NOMO-1 treated with DMSO at 0.1 percent for 48 hours (cell line): ENCODE results near the gene PLEKHN1.
A peak's percentile ranks its signal among the peaks of the same experiment; 100 is the strongest.

ENCODE experiments used
- DNase-seq: peaks from one replicate; lab custom pipeline; 2025; ENCODE audit not compliant: unreplicated experiment; lab: John Stamatoyannopoulos, UW

The PLEKHN1 gene, protein sequence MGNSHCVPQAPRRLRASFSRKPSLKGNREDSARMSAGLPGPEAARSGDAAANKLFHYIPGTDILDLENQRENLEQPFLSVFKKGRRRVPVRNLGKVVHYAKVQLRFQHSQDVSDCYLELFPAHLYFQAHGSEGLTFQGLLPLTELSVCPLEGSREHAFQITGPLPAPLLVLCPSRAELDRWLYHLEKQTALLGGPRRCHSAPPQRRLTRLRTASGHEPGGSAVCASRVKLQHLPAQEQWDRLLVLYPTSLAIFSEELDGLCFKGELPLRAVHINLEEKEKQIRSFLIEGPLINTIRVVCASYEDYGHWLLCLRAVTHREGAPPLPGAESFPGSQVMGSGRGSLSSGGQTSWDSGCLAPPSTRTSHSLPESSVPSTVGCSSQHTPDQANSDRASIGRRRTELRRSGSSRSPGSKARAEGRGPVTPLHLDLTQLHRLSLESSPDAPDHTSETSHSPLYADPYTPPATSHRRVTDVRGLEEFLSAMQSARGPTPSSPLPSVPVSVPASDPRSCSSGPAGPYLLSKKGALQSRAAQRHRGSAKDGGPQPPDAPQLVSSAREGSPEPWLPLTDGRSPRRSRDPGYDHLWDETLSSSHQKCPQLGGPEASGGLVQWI

GRCh38 chr1:966135-966703 is at the start of gene PLEKHN1:
TSS of gene PLEKHN1 (plus strand) at chr1:966482. CDS start at chr1:966532, 50 bp downstream.
- DNase-seq, result no peak

DNA sequence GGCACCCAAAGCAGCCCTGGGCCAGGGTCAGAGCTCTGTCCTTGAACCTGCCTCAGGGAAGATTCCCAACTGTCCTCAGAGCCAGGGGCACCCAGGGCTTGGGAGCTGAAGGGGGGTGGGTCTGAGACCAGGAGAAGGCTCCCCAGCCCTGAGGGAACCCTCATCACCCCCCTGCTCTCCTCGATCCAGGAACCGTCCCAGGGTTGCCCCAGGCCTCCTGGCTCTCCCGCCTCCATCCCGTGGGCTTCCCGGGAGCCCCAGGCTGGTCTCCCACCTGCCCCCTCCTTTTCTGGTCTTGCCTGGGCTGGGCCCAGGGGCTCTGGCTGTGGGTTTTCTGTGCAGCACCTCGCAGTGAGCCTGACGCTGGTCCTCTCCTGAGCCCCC is 49.2 kb upstream of the PLEKHN1 start:
- no peak for DNase-seq

DNA sequence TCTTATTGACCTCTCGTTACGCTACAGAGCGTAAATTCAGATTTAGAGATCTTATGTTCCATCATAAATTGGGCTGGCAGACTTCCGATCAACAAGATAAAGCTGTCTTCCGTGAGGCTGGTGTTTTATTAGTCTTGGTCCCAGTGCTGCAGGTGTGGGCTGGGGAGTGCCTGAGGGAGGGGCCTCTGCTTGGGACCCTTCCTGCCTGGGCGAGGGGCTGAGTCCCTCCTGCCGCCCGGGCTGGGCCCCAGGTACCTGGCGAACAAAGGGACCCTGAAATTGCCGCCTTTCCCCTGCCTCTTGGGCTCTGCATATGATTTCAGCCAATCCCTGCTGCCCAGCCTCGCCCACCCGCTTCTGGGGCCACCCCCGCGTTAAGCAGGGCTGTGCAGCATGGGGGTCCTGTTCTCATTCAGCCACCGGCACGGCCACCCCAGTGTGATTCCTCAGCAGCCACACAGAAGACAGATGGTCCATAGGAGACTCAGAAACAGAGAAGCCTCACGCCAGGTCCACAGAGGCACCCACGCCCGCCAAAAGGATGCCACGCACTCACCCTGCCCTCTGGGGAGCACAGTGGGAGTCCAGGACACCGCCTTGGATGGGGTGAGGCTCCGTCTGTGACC is 48.7 kb upstream of the PLEKHN1 start:
- no peak for DNase-seq

DNA sequence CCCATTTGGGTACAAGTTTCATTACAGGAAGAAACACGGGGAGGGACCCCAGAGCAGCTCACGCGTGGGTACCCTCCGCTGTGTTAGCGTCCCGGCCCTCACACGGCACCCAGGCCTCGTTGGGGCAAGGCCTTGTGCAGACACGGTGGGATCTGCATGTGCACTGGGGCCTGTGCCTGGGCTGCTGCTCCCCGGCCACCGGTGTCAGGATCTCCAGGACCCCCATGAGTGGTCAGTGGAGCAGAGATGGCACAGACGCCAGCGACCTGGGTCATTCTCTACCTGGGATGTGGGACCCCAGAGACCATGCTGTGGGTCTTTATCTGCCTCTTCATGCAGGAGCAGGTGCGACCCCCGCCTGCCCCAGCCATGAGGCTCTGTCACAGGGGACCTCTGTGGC is 47.9 kb upstream of the PLEKHN1 start:
- DNase-seq, result no peak

GRCh38 chr1:918843-919242 is 47.4 kb upstream of the PLEKHN1 start:
- DNase-seq, result no peak

GRCh38 chr1:919271-919872 is 46.9 kb upstream of the PLEKHN1 start:
- DNase-seq, result no peak

DNA sequence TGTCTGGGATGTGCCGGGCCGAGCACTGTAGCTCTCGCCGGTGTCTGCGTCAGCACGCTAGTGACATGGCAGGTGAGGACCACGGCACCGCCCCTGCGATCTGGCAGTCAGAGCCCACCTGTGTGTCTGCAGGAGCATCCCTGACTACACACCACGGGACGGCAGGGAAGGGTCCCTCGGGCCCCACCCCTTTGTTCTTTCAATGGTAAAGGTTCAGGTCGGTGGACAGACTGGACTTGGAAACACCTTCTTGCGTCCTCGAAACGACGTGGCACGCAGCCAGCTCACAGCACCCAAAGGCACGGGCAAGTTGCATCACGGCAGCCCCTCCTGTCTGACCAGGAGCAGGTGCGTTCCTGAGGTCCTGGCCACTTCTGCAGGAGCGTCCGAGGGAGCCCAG is 46.3 kb upstream of the PLEKHN1 start:
- no peak for DNase-seq

DNA sequence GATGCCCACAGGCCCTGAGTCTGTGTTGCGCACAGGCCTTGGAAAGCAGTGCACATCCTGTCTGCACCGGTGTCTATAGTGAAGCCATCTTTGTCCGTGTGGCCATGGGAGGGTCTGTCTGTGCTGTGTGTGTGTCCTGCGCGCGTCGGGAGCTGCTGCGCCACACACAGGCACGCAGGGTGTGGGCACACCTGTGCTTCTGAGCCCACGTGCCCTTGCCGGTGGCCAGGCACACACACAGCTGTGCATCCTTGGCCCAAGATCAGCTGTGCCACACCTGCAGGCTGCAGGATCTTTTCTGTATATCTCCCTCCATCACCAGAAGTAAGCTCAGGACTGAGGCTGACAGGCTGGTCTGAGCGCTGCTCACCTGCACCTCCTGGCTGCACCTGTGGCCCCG is 45.8 kb upstream of the PLEKHN1 start:
- DNase-seq, result no peak

DNA sequence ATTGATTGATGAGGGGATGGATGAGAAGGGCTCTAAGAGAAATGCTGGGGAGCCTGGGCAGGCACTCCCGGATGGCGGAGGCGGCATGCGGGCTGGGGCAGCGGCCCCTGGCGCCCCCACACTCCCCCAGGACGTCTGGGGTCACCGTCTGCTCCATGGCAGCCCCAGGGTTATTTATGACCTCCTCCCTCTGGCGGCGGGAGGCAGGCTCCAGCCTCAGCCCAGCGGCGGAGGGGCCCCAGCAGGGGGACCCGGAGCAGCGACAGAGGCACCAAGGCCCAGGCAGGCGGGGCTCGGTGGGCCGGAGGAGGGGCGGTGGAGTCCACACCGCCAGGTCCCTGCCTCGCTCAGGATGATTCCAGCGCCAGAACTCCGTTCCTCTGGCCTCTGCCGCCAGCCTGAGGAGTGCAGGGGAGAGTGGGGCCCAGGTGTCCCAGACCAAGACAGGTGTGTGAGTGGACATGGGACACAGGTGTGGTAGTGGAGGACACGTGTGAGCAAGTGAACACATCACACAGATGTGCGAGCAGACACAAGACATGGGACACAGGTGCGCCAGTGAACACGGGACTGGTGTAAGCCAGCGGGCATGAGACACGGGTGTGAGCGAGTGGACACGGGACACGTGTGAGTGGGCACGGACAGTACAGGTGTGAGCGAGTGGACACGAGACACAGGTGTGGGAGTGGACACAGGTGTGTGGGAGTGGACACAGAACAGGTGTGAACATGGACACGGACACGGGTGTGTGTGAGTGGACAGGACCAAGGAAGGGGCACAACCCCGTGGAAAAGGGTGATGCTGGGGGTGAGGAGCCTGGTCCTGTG is 45.1 kb upstream of the PLEKHN1 start:
- peak; percentile 47 for DNase-seq

- peak; percentile 52 for DNase-seq
These were observed 42.9 kb upstream of the PLEKHN1 start, which contains the start of gene SAMD11 for GRCh38 chr1:923131-923990. TSS of gene SAMD11 (plus strand) at chr1:923923. CDS start at chr1:924432, 509 bp downstream.

DNA sequence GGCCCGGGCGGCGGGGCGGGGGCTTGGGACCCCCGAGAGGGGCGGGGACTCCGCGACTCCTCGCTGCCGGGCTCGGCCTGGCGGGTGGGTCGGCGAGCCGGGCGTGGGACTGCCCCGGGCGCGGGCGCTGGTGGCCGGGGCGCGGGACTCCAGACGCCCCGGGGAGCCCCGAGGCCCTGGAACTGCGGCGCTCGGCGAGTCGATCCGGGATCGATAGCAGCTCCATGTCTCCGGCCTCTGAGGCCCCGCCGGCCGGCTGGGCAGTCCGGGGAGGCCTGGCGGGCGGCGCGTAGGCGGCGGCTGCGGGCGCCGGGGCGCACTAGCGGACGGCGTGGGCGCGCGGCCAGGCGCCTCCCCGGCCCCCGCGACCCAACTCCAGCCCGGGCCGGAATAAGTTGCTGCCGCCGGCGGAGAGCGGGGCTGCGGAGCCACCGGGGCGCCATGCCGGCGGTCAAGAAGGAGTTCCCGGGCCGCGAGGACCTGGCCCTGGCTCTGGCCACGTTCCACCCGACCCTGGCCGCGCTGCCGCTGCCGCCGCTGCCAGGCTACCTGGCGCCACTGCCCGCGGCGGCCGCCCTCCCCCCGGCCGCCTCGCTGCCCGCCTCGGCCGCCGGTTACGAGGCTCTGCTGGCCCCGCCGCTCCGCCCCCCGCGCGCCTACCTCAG is 42.2 kb upstream of the PLEKHN1 start:
- no peak for DNase-seq

- peak; percentile 17 for DNase-seq
These were observed 41.4 kb upstream of the PLEKHN1 start for GRCh38 chr1:924656-925560.

GRCh38 chr1:925561-926421 is 40.5 kb upstream of the PLEKHN1 start:
- DNase-seq, result no peak

DNA sequence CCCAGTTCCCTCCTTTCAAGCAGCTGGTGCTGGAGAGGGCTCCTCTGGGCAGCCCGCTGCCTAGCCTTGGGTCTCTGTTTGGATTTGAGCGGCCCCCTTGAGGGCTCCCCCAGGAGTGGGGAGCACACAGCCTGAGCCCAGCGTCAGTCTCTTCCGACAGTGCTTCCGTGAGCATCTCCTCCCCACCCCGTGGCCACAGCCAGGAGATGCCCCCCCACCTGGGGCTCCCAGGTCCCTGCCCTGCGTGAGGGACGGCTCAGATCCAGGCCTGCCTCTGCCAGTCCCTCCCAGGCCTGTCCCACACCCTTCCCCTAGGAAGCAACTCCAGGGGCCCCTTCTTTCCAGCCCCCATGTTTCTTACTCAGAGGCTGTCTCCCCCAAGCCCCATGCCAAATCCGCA is 39.0 kb upstream of the PLEKHN1 start:
- no peak for DNase-seq

- no peak for DNase-seq
These were observed 38.5 kb upstream of the PLEKHN1 start for GRCh38 chr1:927748-928147.

DNA sequence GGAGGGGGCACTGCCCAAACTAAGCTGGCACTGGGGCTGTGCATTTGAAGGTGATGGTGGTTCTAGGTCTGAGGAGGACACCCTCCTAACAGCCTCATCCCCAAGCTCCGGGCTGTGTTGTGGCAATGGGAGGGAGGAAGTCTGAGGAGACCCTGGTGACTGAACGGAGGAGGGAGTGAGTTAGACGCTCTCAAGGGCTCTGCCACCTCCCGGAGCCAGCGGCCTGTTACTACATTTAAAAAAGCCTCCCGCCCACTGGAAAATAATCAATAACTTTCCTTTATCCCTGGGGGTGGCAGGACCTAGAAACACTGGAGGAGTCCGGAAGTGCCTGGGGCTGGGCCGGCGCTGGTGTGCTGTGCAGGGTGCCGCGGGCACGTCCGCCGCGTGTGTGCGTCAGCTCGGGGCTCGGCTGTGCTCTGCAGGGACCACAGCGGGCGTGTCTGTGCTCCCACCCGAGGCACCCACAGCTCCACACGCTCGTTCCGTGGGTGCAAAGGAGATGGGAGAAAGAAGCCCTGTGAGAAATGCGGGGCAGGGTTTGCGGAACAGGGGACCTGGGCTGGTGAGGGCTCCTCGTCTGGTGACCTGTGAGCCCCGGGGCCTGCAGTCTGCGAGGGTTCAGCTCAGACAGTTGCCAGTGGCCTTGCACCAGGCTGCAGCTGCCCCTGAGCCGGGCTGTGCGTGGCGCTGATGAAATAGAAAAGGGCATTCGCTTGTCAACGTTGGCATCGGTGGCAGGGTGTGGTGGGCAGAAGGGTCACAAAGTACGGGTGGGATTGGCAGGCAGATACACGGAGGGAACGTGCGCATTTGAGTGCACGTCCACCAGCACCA is 37.2 kb upstream of the PLEKHN1 start:
- no peak for DNase-seq
